ENCODE results near the gene GPN1.
"Not testable (repeated sequence)": the region's sequence is repeated elsewhere in the genome, so short reads cannot be mapped to it uniquely, and the experiment has no call there.

GPN1 gene

DNA sequence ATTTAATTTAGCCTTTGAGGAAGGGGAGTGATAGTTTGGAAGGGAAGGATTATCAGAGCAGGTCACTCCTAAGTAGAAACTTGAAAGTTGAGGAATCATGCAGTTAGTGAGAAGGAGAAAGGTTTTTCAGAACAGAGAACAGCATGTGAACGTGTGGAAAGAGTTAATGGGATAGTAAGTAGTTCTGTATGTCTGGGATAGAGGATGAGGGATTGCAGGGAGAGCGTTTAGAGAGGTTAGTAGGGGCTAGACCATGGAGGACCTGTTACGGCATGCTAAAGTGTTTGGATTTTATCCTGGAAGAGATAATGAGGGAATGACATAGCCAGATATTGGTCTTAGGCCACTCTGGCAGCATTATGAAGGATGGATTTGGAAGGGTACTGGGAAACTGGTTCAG is 44.3 kb upstream of the GPN1 start:
- peaks cover 26% of the 10 kb centered on the region for H3K4me1 Mint-ChIP-seq
- peaks cover 55% of the 10 kb centered on the region for H3K36me3 Mint-ChIP-seq (ENCODE audit: low read depth)
- TF ChIP-seq, protein P1, sequence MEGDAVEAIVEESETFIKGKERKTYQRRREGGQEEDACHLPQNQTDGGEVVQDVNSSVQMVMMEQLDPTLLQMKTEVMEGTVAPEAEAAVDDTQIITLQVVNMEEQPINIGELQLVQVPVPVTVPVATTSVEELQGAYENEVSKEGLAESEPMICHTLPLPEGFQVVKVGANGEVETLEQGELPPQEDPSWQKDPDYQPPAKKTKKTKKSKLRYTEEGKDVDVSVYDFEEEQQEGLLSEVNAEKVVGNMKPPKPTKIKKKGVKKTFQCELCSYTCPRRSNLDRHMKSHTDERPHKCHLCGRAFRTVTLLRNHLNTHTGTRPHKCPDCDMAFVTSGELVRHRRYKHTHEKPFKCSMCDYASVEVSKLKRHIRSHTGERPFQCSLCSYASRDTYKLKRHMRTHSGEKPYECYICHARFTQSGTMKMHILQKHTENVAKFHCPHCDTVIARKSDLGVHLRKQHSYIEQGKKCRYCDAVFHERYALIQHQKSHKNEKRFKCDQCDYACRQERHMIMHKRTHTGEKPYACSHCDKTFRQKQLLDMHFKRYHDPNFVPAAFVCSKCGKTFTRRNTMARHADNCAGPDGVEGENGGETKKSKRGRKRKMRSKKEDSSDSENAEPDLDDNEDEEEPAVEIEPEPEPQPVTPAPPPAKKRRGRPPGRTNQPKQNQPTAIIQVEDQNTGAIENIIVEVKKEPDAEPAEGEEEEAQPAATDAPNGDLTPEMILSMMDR (IDR thresholded peaks at IDR 0.05), result no peak
- DNase-seq, result no peak
- no peak overlapping the region for H3K27ac Mint-ChIP-seq
- H3K9me3 Mint-ChIP-seq, result peaks cover 70% of the 10 kb centered on the region
- H3K4me3 Mint-ChIP-seq, result peak overlapping the region; percentile 97
- peaks cover 29% of the 10 kb centered on the region for H3K27me3 Mint-ChIP-seq (ENCODE audit: low read depth, poor library complexity)

- Mint-ChIP-seq H3K4me1 (peaks cover 26% of the 10 kb centered on the region), H3K36me3 (ENCODE audit: low read depth) (peaks cover 74% of the 10 kb centered on the region), H3K9me3 (peaks cover 69% of the 10 kb centered on the region), H3K27ac (no peak overlapping the region), H3K4me3 (no peak overlapping the region), H3K27me3 (ENCODE audit: low read depth, poor library complexity) (peaks cover 5% of the 10 kb centered on the region)
- no peak for DNase-seq
- TF ChIP-seq, protein P1 (IDR thresholded peaks at IDR 0.05), result no peak
Observed at GRCh38 chr2:27587025-27587424, 41.8 kb upstream of the GPN1 start.

DNA sequence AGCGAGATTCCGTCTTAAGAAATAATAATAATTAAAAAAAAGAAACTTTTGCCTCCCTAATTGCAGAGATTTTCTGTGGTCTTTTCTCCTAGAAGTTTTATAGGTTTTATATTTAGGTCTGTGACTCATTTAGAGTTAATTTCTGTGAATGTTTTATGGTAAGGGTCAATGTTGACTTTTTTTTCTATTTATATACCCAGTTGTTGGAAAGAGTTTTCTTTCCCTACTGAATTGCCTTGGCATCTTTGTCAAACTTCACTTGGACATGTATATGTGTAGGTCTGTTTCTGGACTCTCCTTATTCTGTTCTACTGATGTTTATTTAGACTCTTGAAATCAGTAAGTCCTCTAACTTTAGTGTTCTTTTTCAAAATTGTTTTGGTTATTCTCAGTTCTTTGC is 40.5 kb upstream of the GPN1 start:
- TF ChIP-seq, protein P1 (IDR thresholded peaks at IDR 0.05), result no peak
- H3K27me3 Mint-ChIP-seq (ENCODE audit: low read depth, poor library complexity), result no peaks in the 10 kb centered on the region
- peaks cover 79% of the 10 kb centered on the region for H3K36me3 Mint-ChIP-seq (ENCODE audit: low read depth)
- H3K4me1 Mint-ChIP-seq, result peaks cover 18% of the 10 kb centered on the region
- H3K27ac Mint-ChIP-seq, result no peak overlapping the region
- H3K4me3 Mint-ChIP-seq, result no peak overlapping the region
- no peak for DNase-seq
- H3K9me3 Mint-ChIP-seq, result peaks cover 69% of the 10 kb centered on the region

DNA sequence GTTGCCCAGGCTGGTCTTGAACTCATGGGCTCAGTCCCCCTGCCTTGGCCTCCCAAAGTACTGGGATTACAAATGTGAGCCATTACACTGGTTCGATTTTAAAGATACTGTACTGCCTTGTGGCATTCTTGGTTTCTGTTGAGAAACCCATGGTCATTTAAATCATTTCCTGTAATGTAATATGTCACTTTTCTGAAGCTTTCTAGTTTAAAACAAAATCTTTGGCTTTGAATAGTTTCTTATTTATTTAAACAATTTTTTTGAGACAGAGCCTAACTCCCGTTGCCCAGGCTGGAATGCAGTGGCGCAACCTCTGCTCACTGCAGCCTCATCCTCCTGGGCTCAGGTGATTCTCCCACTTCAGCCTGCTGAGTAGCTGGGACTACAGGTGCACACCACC is 37.1 kb upstream of the GPN1 start:
- Mint-ChIP-seq H3K4me3 (no peak overlapping the region), H3K4me1 (no peaks in the 10 kb centered on the region), H3K27me3 (ENCODE audit: low read depth, poor library complexity) (no peaks in the 10 kb centered on the region), H3K27ac (no peak overlapping the region), H3K36me3 (ENCODE audit: low read depth) (peaks cover 81% of the 10 kb centered on the region), H3K9me3 (peaks cover 81% of the 10 kb centered on the region)
- TF ChIP-seq, protein P1 (IDR thresholded peaks at IDR 0.05), result no peak
- DNase-seq, result no peak

DNA sequence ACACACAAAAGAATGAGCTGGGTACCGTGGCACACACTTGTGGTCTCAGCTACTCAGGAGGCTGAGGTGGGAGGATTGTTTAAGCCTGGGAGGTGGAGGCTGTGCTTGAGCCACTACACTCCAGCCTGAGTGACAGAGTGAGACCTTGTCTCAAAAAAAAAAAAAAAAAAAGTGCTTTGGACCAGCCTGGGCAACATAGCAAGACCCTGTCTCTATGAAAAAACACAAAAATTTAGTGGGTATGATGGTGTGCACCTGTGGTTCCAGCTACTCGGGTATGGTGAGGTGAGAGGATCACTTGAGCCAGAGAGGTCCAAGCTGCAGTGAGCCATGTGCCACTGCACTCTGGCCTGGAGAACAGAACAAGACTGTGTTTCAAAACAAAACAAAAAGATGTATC is 35.6 kb upstream of the GPN1 start:
- peaks cover 81% of the 10 kb centered on the region for H3K36me3 Mint-ChIP-seq (ENCODE audit: low read depth)
- no peak for DNase-seq
- H3K27me3 Mint-ChIP-seq (ENCODE audit: low read depth, poor library complexity), result no peaks in the 10 kb centered on the region
- no peak overlapping the region for H3K4me3 Mint-ChIP-seq
- no peak overlapping the region for H3K27ac Mint-ChIP-seq
- peaks cover 75% of the 10 kb centered on the region for H3K9me3 Mint-ChIP-seq
- TF ChIP-seq, protein P1 (IDR thresholded peaks at IDR 0.05), result no peak
- no peaks in the 10 kb centered on the region for H3K4me1 Mint-ChIP-seq

- not testable (repeated sequence) for H3K27ac Mint-ChIP-seq; H3K27me3 Mint-ChIP-seq (ENCODE audit: low read depth, poor library complexity); H3K4me1 Mint-ChIP-seq; H3K4me3 Mint-ChIP-seq
- peaks cover 72% of the 10 kb centered on the region for H3K9me3 Mint-ChIP-seq
- H3K36me3 Mint-ChIP-seq (ENCODE audit: low read depth), result peaks cover 84% of the 10 kb centered on the region
- peak; percentile 1 for DNase-seq
Observed at GRCh38 chr2:27594020-27594703, 34.7 kb upstream of the GPN1 start.

- H3K4me1 Mint-ChIP-seq; H3K27me3 Mint-ChIP-seq (ENCODE audit: low read depth, poor library complexity); DNase-seq; H3K27ac Mint-ChIP-seq: not testable (repeated sequence)
- peaks cover 81% of the 10 kb centered on the region for H3K36me3 Mint-ChIP-seq (ENCODE audit: low read depth)
- peaks cover 61% of the 10 kb centered on the region for H3K9me3 Mint-ChIP-seq
- peak overlapping the region; percentile 10 for H3K4me3 Mint-ChIP-seq
Observed at GRCh38 chr2:27595412-27595811, 33.4 kb upstream of the GPN1 start.

Data from nephron progenitor cell (in vitro differentiated cells).